Rectal smooth muscle tissue (tissue), 1 donor: ENCODE measurements around the gene PTPRCAP.
"Not testable (repeated sequence)": the region's sequence is repeated elsewhere in the genome, so short reads cannot be mapped to it uniquely, and the experiment has no call there.

Experiments used
- H3K27ac ChIP-seq: one replicate; pipeline ENCODE4 v1.7.0; 2013; ENCODE audit warnings: low read depth, low read length, inconsistent platforms
- H3K27me3 ChIP-seq: one replicate; pipeline ENCODE4 v1.7.0; 2013; ENCODE audit warnings: low read length; ENCODE audit not compliant: control insufficient read depth, insufficient read depth
- H3K36me3 ChIP-seq: one replicate; pipeline ENCODE4 v1.7.0; 2013; ENCODE audit warnings: low read length; ENCODE audit not compliant: control insufficient read depth, insufficient read depth
- H3K4me1 ChIP-seq: one replicate; pipeline ENCODE4 v1.7.0; 2013; ENCODE audit warnings: low read length; ENCODE audit not compliant: control insufficient read depth, insufficient read depth
- H3K4me3 ChIP-seq: one replicate; pipeline ENCODE4 v1.7.0; 2013; ENCODE audit warnings: low read length
- H3K9ac ChIP-seq: one replicate; pipeline ENCODE4 v1.7.0; 2013; ENCODE audit warnings: low read length

Gene PTPRCAP

DNA sequence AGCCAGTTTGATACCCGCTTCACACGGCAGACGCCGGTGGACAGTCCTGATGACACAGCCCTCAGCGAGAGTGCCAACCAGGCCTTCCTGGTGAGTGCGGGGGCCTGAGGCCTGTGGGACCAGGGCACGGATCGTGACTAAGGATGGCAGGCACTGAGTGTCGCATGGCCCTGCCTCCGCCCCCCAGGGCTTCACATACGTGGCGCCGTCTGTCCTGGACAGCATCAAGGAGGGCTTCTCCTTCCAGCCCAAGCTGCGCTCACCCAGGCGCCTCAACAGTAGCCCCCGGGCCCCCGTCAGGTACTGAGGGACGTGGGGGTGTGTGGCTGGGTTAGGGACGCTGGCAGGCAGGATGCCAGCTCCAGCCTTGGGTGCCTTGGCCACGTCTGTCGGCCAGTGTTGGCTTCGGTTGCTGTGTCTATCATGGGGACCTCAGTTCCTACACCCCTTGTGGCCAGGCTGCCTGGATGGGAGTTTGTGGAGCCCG lies 3.0 kb downstream of the PTPRCAP start:
- H3K4me1 ChIP-seq = peaks cover 1% of the 10 kb centered on the region
- peaks cover 15% of the 10 kb centered on the region for H3K36me3 ChIP-seq
- no peak overlapping the region for H3K27ac ChIP-seq
- no peaks in the 10 kb centered on the region for H3K27me3 ChIP-seq
- H3K4me3 ChIP-seq = no peak overlapping the region
- H3K9ac ChIP-seq = no peak overlapping the region

DNA sequence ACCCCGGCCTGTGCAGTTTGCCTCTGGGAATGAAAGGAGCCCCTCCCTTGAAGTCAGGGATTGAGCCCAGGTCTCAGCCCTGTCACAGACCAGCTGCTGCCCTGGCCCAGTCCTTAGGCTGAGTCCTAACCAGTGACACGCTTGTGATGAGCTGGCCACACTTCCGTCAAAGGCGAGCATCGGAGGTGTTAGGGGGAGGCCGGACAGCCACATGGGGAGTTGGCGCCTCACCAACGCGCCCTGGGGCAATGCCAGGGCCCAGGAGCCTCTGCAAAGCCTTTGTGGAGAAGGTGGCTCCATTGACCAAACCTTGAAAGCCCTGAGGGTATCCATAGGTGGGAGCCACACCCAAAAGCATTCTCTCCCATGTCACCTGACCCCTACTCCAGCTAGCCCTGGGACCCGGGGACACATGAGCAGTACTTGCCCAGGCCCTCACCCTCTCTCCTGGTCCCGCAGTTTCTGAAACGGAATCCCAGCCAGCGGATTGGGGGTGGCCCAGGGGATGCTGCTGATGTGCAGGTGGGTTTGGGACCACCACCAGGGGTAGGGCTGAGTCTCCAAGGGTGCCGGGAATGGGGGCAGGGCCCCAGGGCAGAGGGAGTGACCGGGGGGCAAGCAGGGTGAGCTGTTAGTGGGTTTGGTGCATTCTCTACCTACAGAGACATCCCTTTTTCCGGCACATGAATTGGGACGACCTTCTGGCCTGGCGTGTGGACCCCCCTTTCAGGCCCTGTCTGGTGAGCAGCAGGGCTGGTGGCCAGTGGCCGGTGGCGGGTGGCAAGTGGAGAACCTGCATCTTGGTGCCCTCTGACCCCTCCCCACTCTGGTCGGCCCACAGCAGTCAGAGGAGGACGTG lies 3.7 kb downstream of the PTPRCAP start:
- Histone ChIP-seq H3K27ac (no peak overlapping the region), H3K4me1 (peaks cover 6% of the 10 kb centered on the region), H3K27me3 (no peaks in the 10 kb centered on the region), H3K9ac (no peak overlapping the region), H3K4me3 (no peak overlapping the region), H3K36me3 (peaks cover 15% of the 10 kb centered on the region)

DNA sequence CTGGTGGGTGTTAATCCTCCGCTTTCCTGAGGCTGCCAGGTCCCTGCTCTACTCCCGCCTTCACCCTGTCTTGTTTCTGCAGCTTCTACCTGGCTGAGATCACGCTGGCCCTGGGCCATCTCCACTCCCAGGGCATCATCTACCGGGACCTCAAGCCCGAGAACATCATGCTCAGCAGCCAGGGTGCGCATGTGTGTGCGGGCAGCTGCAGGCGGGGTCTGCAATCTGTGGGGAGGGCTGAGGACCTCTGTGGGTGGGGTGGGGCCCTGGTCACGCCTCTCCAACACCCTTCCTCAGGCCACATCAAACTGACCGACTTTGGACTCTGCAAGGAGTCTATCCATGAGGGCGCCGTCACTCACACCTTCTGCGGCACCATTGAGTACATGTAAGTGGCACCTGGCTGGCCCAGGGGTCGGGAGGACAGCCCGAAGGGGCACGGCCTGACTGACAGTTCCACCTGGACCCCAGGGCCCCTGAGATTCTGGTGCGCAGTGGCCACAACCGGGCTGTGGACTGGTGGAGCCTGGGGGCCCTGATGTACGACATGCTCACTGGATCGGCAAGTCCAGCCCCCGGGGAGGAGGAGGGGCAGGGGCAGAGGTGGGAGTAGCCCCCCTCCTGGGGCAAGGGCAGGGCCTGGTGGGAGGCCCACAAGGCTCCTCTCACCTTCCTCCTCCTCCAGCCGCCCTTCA lies 4.7 kb downstream of the PTPRCAP start:
- Histone ChIP-seq H3K9ac (no peak overlapping the region), H3K27ac (no peak overlapping the region), H3K4me1 (peaks cover 6% of the 10 kb centered on the region), H3K27me3 (no peaks in the 10 kb centered on the region), H3K4me3 (no peak overlapping the region), H3K36me3 (peaks cover 15% of the 10 kb centered on the region)

DNA sequence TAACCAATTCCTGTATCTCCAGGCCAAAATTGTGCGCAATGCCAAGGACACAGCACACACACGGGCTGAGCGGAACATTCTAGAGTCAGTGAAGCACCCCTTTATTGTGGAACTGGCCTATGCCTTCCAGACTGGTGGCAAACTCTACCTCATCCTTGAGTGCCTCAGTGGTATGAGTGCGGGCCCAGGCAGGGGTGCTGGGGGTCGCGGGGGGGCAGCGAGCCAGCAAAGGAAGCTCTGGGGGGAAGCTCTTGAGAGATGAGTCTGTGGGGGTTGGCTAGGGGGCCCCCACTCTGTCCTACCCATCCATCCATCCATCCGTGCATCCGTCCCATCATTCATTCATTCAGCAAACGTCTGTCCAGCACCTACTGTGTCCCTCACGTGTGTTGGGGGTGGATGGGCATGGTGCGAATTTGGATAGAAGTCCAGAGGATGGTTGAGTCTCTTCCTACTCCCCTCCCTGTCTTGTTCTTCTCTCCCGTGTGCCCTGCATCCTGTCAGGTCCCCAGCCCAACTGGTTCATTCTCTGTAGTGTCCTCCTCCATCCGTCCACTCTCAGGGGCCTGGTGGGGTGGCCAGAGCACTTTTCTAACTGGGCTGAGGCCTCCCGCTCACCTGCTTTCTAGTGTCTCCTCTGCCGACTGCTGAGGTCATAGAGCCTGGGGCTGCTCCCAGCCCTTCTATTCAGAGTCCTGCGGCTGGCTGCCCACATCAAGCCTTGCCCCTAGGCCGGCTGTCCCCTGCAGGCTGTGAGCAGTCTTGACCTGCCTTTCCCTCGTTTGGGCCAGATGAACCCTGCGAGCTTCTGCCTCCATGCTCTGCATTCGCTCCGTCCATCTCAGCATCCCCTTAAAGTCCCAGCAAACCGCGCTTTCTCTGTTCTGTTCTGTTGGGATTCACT lies 5.9 kb downstream of the PTPRCAP start:
- no peak overlapping the region for H3K9ac ChIP-seq
- H3K36me3 ChIP-seq = peaks cover 13% of the 10 kb centered on the region
- no peak overlapping the region for H3K4me3 ChIP-seq
- H3K27me3 ChIP-seq = no peaks in the 10 kb centered on the region
- no peak overlapping the region for H3K27ac ChIP-seq
- peaks cover 9% of the 10 kb centered on the region for H3K4me1 ChIP-seq

DNA sequence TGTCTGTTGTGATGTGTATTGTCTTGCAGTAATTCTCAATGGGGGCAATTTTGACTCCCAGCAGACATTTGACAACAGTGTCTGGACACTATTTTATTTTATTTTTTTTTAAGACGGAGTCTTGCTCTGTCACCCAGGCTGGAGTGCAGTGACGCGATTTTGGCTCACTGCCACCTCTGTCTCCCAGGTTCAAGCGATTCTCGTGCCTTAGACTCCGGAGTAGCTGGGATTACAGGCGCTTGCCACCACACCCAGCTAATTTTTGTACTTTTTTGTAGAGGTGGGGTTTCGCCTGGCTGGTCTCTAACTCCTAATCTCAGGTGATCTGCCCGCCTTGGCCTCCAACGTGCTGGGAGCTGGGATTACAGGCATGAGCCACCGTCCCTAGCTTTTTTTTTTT lies 7.8 kb downstream of the PTPRCAP start:
- Histone ChIP-seq H3K4me1 (peaks cover 9% of the 10 kb centered on the region), H3K9ac (no peak overlapping the region), H3K27me3 (no peaks in the 10 kb centered on the region), H3K36me3 (peaks cover 8% of the 10 kb centered on the region), H3K4me3 (no peak overlapping the region), H3K27ac (no peak overlapping the region)

DNA sequence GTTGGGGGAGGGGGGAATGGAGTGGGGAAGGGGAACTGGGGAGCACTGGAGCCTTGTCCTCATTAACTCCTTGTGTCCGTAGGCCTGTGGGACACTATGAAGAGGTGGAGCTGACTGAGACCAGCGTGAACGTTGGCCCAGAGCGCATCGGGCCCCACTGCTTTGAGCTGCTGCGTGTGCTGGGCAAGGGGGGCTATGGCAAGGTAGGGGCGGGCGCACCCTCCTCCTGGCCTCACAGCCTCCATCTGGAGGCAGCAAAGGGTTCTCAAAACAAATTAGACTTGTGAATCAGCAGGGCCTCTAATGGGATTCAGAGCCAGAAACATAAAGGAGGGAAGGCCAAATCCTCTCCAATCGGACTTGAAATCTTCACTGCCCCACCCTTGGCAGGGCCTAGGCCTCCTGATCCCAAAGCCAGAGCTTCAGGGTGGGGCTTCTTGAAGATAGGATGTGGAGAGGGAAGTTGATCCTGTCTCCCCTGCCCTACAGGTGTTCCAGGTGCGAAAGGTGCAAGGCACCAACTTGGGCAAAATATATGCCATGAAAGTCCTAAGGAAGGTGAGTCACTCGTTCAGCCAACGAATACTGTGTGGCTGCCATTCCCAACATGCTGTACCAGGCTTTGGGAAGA lies 8.3 kb downstream of the PTPRCAP start:
- peak overlapping the region; percentile 81 for H3K9ac ChIP-seq
- no peaks in the 10 kb centered on the region for H3K27me3 ChIP-seq
- peak overlapping the region; percentile 88 for H3K27ac ChIP-seq
- peak overlapping the region; percentile 76 for H3K4me3 ChIP-seq
- peaks cover 6% of the 10 kb centered on the region for H3K36me3 ChIP-seq
- H3K4me1 ChIP-seq = peaks cover 9% of the 10 kb centered on the region

DNA sequence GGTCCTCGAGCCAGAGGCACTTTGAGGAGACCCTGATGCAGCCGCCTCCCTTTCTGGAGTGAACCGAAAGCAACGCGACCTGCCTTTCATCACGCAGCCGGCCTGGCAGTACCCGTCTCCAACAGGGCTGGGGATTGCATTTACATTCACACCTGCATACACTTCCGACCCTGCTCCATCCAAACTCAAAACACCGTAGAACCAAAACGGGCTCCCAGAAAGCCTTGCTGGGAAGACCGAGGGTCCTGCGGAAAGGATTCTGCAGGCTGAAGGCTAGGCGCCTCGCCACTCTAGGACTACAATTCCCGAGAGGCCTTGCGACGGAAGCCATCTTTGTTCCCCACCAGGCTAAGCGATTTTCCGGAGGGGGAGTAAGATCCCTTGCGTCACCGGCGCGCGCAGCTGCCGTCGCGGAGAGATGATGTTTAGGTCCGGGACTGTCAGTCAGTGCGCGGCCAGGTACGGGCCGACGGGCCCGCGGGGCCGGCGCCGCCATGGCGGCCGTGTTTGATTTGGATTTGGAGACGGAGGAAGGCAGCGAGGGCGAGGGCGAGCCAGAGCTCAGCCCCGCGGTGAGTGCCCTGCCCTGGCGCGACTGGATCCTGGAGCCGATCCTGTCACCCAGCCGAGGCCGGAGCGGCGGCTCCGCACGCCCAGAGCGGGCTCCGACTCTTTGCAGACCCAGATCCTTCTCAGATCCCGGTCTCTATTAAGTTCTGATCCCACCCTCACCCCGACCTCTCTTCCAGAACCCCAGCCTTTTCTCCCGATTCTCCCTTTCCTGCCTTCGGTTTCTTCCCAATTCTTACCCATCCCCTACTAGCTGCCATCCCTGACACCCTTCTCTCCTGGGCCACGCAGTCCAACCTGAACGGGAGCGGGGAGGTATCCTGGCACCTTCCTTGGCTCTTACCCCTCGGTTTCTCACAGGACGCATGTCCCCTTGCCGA lies 9.2 kb downstream of the PTPRCAP start, which contains the start of gene RPS6KB2:
RPS6KB2 (plus strand) TSS at position 443 of the 950 bp plus-strand sequence; CDS start at position 495, 52 bp downstream.
- H3K4me1 ChIP-seq = peaks cover 9% of the 10 kb centered on the region
- H3K4me3 ChIP-seq = peak within 1 kb of the TSS; percentile 76
- peaks cover 6% of the 10 kb centered on the region for H3K36me3 ChIP-seq
- peak within 1 kb of the TSS; percentile 88 for H3K27ac ChIP-seq
- H3K9ac ChIP-seq = peak within 1 kb of the TSS; percentile 81
- no peaks in the 10 kb centered on the region for H3K27me3 ChIP-seq

DNA sequence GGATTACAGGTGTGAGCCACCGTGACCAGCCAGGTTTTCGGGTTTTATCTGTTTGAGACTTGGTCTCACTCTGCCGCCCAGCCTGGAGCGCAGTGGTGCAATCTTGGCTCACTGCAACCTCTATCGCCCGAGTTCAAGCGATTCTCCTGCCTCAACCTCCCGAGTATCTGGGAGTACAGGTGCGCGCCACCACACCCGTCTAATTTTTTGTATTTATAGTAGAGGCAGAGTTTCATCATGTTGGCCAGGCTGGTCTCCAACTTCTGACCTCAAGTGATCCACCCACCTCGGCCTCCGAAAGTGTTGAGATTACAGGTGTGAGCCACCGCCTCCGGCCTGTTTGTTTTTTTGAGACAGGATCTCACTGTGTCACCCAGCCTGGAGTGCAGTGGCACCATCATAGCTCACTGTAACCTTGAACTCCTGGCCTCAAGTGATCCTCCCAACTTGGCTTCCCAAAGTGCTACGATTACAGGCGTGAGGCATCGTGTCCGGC lies 10.1 kb downstream of the PTPRCAP start:
- H3K27me3 ChIP-seq, H3K36me3 ChIP-seq, H3K9ac ChIP-seq, H3K4me1 ChIP-seq: not testable (repeated sequence)
- Histone ChIP-seq H3K27ac (peak overlapping the region; percentile 88), H3K4me3 (peak overlapping the region; percentile 76)

DNA sequence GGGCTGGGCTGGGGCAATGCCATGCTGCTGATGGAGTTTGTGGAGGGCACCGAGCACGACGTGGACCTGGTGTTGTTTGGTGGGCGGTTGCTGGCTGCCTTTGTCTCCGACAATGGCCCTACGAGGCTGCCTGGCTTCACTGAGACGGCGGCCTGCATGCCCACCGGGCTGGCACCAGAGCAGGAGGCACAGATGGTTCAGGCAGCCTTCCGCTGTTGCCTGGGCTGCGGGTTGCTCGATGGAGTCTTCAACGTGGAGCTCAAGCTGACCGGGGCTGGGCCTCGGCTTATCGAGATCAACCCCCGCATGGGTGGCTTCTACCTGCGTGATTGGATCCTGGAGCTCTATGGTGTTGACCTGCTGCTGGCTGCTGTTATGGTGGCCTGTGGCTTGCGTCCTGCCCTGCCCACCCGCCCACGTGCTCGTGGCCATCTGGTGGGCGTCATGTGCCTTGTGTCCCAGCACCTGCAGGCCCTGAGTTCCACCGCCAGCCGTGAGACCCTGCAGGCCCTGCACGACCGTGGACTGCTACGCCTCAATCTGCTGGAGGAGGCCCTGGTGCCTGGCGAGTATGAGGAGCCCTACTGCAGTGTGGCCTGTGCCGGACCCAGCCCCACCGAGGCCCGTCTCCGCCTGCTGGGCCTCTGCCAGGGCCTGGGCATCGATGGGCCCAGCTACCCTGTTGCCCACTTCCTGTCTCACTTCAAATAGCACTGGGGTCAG lies 13.4 kb downstream of the PTPRCAP start:
- no peak overlapping the region for H3K27ac ChIP-seq
- no peak overlapping the region for H3K4me3 ChIP-seq
- H3K36me3 ChIP-seq = no peaks in the 10 kb centered on the region
- H3K9ac ChIP-seq = no peak overlapping the region
- H3K4me1 ChIP-seq = peaks cover 7% of the 10 kb centered on the region
- no peaks in the 10 kb centered on the region for H3K27me3 ChIP-seq

DNA sequence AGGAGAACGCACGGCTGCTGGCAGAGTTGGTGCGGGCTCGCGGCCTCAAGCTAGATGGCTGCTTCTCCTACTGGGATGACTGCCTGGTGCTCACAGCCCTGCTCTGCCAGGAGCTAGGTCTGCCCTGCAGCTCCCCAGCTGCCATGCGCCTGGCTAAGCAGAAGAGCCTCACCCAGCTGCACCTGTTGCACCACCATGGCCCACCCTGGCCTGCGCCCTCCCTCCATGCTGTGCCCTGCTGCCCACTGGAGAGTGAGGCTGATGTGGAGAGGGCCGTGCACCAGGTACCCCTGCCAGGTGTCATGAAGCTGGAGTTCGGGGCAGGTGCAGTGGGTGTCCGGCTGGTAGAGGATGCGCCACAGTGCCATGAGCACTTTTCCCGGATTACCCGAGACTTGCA lies 14.0 kb downstream of the PTPRCAP start:
- H3K4me3 ChIP-seq = no peak overlapping the region
- H3K36me3 ChIP-seq = no peaks in the 10 kb centered on the region
- H3K4me1 ChIP-seq = peaks cover 6% of the 10 kb centered on the region
- H3K9ac ChIP-seq = no peak overlapping the region
- H3K27me3 ChIP-seq = no peaks in the 10 kb centered on the region
- H3K27ac ChIP-seq = no peak overlapping the region
